ENCODE data around the gene UNC79.
A peak's percentile ranks its signal among the peaks of the same experiment; 100 is the strongest.

The UNC79 gene

DNA sequence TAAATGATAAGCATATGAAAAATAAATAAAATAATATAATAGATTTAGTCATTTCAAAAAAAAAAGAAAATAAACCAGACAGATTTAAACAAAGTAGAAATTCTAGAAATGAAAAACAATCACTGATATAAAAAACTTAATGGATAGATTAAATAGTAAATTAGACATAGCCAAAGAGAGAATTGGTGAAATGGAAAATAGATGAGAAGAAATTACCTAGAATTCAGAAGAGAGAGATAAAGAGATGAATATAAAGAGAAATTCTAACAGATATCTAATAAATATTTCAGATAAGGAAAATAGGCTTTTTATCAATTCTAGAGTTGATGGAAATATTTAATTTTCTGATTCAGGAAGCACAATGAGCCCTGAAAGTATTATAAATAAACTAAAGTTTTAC lies 234.4 kb downstream of the UNC79 start:
- no peak overlapping the region for H3K27ac ChIP-seq (ENCODE audit: extremely low read depth, low read depth, low read length)
- POLR2A ChIA-PET, result no interaction called here
- no peaks in the 10 kb centered on the region for H3K36me3 ChIP-seq (ENCODE audit: control insufficient read depth in 2 of 2, insufficient read depth in 1 of 2, low read length in 2 of 2)
- H3K9me3 ChIP-seq (ENCODE audit: control insufficient read depth, insufficient read depth, low read depth, low read length), result peaks cover 2% of the 10 kb centered on the region
- no peak overlapping the region for H3K4me3 ChIP-seq (ENCODE audit: low read depth, low read length)
- TF ChIP-seq ZNF610 (tag by site-specific recombination; IDR thresholded peaks at IDR 0.05; ENCODE audit: borderline replicate concordance) (no peak), ZNF501 (tag by site-specific recombination; IDR thresholded peaks at IDR 0.05) (no peak), SETDB1 (IDR thresholded peaks at IDR 0.05; ENCODE audit: insufficient read length, low read length) (peak; percentile 86), ZBTB21 (tag by site-specific recombination; IDR thresholded peaks at IDR 0.05) (no peak), HOXD13 (CRISPR knock-in tag; IDR thresholded peaks at IDR 0.05; ENCODE audit: borderline replicate concordance) (no peak)
- TF ChIP-seq, protein P1, sequence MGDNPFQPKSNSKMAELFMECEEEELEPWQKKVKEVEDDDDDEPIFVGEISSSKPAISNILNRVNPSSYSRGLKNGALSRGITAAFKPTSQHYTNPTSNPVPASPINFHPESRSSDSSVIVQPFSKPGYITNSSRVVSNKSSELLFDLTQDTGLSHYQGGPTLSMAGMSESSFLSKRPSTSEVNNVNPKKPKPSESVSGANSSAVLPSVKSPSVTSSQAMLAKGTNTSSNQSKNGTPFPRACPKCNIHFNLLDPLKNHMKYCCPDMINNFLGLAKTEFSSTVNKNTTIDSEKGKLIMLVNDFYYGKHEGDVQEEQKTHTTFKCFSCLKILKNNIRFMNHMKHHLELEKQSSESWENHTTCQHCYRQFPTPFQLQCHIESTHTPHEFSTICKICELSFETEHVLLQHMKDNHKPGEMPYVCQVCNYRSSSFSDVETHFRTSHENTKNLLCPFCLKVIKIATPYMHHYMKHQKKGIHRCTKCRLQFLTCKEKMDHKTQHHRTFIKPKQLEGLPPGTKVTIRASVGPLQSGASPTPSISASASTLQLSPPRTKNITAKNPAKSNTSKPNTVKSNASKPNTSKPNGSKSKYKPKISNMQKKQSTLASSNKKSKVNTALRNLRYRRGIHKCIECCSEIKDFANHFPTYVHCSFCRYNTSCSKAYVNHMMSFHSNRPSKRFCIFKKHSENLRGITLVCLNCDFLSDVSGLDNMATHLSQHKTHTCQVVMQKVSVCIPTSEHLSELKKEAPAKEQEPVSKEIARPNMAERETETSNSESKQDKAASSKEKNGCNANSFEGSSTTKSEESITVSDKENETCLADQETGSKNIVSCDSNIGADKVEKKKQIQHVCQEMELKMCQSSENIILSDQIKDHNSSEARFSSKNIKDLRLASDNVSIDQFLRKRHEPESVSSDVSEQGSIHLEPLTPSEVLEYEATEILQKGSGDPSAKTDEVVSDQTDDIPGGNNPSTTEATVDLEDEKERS (tag by site-specific recombination; IDR thresholded peaks at IDR 0.05), result peak; percentile 82; the same call in 1 of the 2 replicates
- CTCF ChIA-PET, result no interaction called here
- H3K4me1 ChIP-seq (ENCODE audit: control insufficient read depth, insufficient read depth, low read length), result no peaks in the 10 kb centered on the region

DNA sequence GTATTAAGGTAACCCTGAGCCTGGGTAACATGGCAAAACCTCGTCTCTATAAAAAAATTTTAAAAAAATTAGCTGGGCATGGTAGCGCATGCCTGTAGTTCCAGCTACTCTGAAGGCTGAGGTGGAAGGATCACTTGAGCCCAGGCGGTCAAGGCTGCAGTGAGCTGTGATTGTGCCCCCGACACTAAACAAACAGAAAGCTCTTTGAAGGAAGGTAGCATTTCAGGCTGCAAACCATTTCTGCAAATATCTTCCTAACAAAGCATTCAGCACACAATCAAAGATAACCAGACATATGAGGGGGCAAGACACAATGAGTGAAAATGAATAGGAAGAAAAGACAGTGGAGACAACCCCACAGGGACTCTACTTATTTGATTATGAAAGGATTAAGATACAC lies 238.9 kb downstream of the UNC79 start:
- H3K4me1 ChIP-seq (ENCODE audit: control insufficient read depth, insufficient read depth, low read length), result no peaks in the 10 kb centered on the region
- TF ChIP-seq HOXD13 (CRISPR knock-in tag; IDR thresholded peaks at IDR 0.05; ENCODE audit: borderline replicate concordance) (no peak), ZBTB21 (tag by site-specific recombination; IDR thresholded peaks at IDR 0.05) (no peak), BCL11A (tag by site-specific recombination; IDR thresholded peaks at IDR 0.05; ENCODE audit: low read depth) (no peak), ZFHX2 (tag by site-specific recombination; conservative IDR thresholded peaks at IDR 0.05) (no peak), ZNF791 (tag by site-specific recombination; IDR thresholded peaks at IDR 0.05) (no peak), ZNF629 (tag by site-specific recombination; IDR thresholded peaks at IDR 0.05) (no peak), ZNF677 (tag by site-specific recombination; IDR thresholded peaks at IDR 0.05) (no peak), ZNF132 (tag by site-specific recombination; IDR thresholded peaks at IDR 0.05; ENCODE audit: borderline replicate concordance) (no peak), ZNF529 (tag by site-specific recombination; IDR thresholded peaks at IDR 0.05; ENCODE audit: insufficient replicate concordance) (no peak), ZBTB17 (tag by site-specific recombination; IDR thresholded peaks at IDR 0.05) (no peak), ZNF626 (tag by site-specific recombination; IDR thresholded peaks at IDR 0.05) (no peak)
- no peak overlapping the region for H3K27ac ChIP-seq (ENCODE audit: extremely low read depth, low read depth, low read length)
- no peaks in the 10 kb centered on the region for H3K36me3 ChIP-seq (ENCODE audit: control insufficient read depth in 2 of 2, insufficient read depth in 1 of 2, low read length in 2 of 2)
- CTCF ChIA-PET, result interaction anchor here (1.1 kb wide), 1 partner anchor 16 kb away, joined by 6 read pairs; no protein-coding TSS in a partner anchor
- peaks cover under 1% of the 10 kb centered on the region for H3K9me3 ChIP-seq (ENCODE audit: control insufficient read depth, insufficient read depth, low read depth, low read length)
- no peak overlapping the region for H3K4me3 ChIP-seq (ENCODE audit: low read depth, low read length)
- POLR2A ChIA-PET, result no interaction called here

DNA sequence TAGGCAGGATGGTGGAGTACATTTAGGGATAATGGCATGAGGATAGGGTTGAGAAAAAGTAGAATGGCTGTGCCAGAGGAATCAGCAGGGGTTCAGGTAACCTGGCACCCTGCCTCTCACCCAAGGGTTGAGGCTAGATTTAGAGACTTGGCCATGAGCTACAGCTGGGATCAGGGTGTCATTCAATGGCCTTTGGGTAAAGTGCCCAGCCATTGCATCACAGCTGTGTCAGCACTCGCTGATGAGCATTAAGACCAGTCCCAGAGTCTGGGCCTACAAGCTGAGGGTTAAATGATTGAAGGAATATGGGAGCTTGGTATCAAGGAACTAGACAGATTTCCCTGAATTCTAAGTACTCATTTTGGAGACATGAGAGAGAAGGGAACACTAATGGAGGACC lies 243.6 kb downstream of the UNC79 start:
- Histone ChIP-seq H3K4me1 (ENCODE audit: control insufficient read depth, insufficient read depth, low read length) (no peaks in the 10 kb centered on the region), H3K27ac (ENCODE audit: extremely low read depth, low read depth, low read length) (no peak overlapping the region), H3K9me3 (ENCODE audit: control insufficient read depth, insufficient read depth, low read depth, low read length) (no peaks in the 10 kb centered on the region), H3K36me3 (ENCODE audit: control insufficient read depth in 2 of 2, insufficient read depth in 1 of 2, low read length in 2 of 2) (no peaks in the 10 kb centered on the region), H3K4me3 (ENCODE audit: low read depth, low read length) (no peak overlapping the region)
- ChIA-PET CTCF (no interaction called here), POLR2A (no interaction called here)
- TF ChIP-seq, protein P2, sequence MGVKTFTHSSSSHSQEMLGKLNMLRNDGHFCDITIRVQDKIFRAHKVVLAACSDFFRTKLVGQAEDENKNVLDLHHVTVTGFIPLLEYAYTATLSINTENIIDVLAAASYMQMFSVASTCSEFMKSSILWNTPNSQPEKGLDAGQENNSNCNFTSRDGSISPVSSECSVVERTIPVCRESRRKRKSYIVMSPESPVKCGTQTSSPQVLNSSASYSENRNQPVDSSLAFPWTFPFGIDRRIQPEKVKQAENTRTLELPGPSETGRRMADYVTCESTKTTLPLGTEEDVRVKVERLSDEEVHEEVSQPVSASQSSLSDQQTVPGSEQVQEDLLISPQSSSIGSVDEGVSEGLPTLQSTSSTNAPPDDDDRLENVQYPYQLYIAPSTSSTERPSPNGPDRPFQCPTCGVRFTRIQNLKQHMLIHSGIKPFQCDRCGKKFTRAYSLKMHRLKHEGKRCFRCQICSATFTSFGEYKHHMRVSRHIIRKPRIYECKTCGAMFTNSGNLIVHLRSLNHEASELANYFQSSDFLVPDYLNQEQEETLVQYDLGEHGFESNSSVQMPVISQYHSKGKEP (tag by site-specific recombination; IDR thresholded peaks at IDR 0.05), result no peak
- TF ChIP-seq SCRT2 (tag by site-specific recombination; IDR thresholded peaks at IDR 0.05) (no peak), ZNF837 (tag by site-specific recombination; IDR thresholded peaks at IDR 0.05) (no peak), ZNF623 (tag by site-specific recombination; IDR thresholded peaks at IDR 0.05) (no peak), ZNF529 (tag by site-specific recombination; IDR thresholded peaks at IDR 0.05; ENCODE audit: insufficient replicate concordance) (no peak)
- TF ChIP-seq, protein P3, sequence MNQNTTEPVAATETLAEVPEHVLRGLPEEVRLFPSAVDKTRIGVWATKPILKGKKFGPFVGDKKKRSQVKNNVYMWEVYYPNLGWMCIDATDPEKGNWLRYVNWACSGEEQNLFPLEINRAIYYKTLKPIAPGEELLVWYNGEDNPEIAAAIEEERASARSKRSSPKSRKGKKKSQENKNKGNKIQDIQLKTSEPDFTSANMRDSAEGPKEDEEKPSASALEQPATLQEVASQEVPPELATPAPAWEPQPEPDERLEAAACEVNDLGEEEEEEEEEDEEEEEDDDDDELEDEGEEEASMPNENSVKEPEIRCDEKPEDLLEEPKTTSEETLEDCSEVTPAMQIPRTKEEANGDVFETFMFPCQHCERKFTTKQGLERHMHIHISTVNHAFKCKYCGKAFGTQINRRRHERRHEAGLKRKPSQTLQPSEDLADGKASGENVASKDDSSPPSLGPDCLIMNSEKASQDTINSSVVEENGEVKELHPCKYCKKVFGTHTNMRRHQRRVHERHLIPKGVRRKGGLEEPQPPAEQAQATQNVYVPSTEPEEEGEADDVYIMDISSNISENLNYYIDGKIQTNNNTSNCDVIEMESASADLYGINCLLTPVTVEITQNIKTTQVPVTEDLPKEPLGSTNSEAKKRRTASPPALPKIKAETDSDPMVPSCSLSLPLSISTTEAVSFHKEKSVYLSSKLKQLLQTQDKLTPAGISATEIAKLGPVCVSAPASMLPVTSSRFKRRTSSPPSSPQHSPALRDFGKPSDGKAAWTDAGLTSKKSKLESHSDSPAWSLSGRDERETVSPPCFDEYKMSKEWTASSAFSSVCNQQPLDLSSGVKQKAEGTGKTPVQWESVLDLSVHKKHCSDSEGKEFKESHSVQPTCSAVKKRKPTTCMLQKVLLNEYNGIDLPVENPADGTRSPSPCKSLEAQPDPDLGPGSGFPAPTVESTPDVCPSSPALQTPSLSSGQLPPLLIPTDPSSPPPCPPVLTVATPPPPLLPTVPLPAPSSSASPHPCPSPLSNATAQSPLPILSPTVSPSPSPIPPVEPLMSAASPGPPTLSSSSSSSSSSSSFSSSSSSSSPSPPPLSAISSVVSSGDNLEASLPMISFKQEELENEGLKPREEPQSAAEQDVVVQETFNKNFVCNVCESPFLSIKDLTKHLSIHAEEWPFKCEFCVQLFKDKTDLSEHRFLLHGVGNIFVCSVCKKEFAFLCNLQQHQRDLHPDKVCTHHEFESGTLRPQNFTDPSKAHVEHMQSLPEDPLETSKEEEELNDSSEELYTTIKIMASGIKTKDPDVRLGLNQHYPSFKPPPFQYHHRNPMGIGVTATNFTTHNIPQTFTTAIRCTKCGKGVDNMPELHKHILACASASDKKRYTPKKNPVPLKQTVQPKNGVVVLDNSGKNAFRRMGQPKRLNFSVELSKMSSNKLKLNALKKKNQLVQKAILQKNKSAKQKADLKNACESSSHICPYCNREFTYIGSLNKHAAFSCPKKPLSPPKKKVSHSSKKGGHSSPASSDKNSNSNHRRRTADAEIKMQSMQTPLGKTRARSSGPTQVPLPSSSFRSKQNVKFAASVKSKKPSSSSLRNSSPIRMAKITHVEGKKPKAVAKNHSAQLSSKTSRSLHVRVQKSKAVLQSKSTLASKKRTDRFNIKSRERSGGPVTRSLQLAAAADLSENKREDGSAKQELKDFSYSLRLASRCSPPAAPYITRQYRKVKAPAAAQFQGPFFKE (tag by site-specific recombination; IDR thresholded peaks at IDR 0.05; ENCODE audit: borderline replicate concordance), result no peak

All from HEK293 (cell line).